Kidney (tissue), 14 donors: ENCODE results near the gene C1GALT1. TPM values are rescaled to one million over a fixed set of nuclear protein-coding genes. Genes with fewer than 3 reads are reported as not detected.
"Not testable (repeated sequence)": the region's sequence is repeated elsewhere in the genome, so short reads cannot be mapped to it uniquely, and the experiment has no call there.

Experiments used
- DNase-seq, 5 donors: peaks; one replicate each; pipeline ENCODE4 v3.0.0-alpha.2; 2013 to 2020
- FAIRE-seq: peaks from 2 replicates; lab custom pipeline; 2012; peaks lifted over from hg19 to GRCh38; lab: Jason Lieb, UNC
- H3K27ac ChIP-seq, 2 donors: one replicate each; pipeline ENCODE4 v1.7.0; 2013; ENCODE audit warnings: low read depth in 2 of 2, low read length in 2 of 2, inconsistent platforms in 1 of 2
- H3K27me3 ChIP-seq: one replicate; pipeline ENCODE4 v1.7.1; 2013; ENCODE audit warnings: low read length, inconsistent platforms; ENCODE audit not compliant: control insufficient read depth, insufficient read depth
- H3K36me3 ChIP-seq, 3 donors: one replicate each; pipeline versions ENCODE4 v1.7.0 to v1.7.1; 2013; ENCODE audit warnings: low read length in 3 of 3, control low read depth in 1 of 3, inconsistent platforms in 1 of 3; ENCODE audit not compliant: insufficient read depth in 3 of 3, control insufficient read depth in 2 of 3
- H3K4me1 ChIP-seq, 3 donors: one replicate each; pipeline versions ENCODE4 v1.7.0 to v1.7.1; 2013; ENCODE audit warnings: low read length in 3 of 3, inconsistent platforms in 1 of 3, low read depth in 1 of 3; ENCODE audit not compliant: control insufficient read depth in 2 of 3, insufficient read depth in 2 of 3
- H3K4me3 ChIP-seq, 3 donors: one replicate each; pipeline versions ENCODE4 v1.7.0 to v1.8.1; 2013; ENCODE audit warnings: low read length in 3 of 3, control low read depth in 1 of 3, inconsistent platforms in 1 of 3
- H3K9ac ChIP-seq, 3 donors: one replicate each; pipeline versions ENCODE4 v1.7.0 to v1.7.1; 2013; ENCODE audit warnings: low read length in 3 of 3, control low read depth in 1 of 3, inconsistent platforms in 1 of 3
- H3K9me3 ChIP-seq, 3 donors: one replicate each; pipeline versions ENCODE4 v1.7.0 to v1.7.1; 2013; ENCODE audit warnings: low read length in 3 of 3, control low read depth in 1 of 3, inconsistent platforms in 1 of 3; ENCODE audit not compliant: control insufficient read depth in 2 of 3, insufficient read depth in 1 of 3
- CTCF ChIP-seq: IDR thresholded peaks from 3 replicates; pipeline ENCODE4 v1.5.1; 2012; ENCODE audit warnings: mild to moderate bottlenecking, moderate library complexity, borderline replicate concordance; ENCODE audit not compliant: insufficient read depth; ENCODE audit errors: extremely low read depth
- intact Hi-C: fragments of 100-400 bp; cut with DNase I; formaldehyde crosslinking; loops from one replicate; pipeline ENCODE4 v1.11.1; 2022
- polyA plus RNA-seq: library from polyadenylated mRNA; stranded (reverse); fragments of 350-450 nt; fragmentation: Illumina TruSeq; extraction: RNeasy Lipid Tissue Mini Kit (QIAGEN cat#74804); gene quantifications from one replicate; pipeline ENCODE4 v1.2.3, GENCODE V29; 2014; ENCODE audit warnings: low read depth, low replicate concordance; ENCODE audit not compliant: insufficient read depth
- total RNA-seq: library from RNA; stranded (reverse); fragmentation: NEBNext Ultra II Directional; extraction: Animal tissue kit (Norgen Biotek cat#: 25700); gene quantifications from one replicate; pipeline ENCODE4 v1.2.1, GENCODE V29; 2021
- donor health status: control.
- donor health status: control.
- donor health status: control.
- donor health status: control.
- donor health status: control.
- donor health status: DM: yes; HTN: yes; CAD: no.
- donor health status: Normal renal cell carcinoma (clear cell type).

Gene C1GALT1
- total and polyA plus RNA-seq, 2 donors from 2014 or later: 16.0 to 43.0 TPM

GRCh38 chr7:7151865-7152264, 30.5 kb upstream of the C1GALT1 start:
- no peak for TF ChIP-seq CTCF
- DNase-seq (no peak), FAIRE-seq (no peak)
- H3K36me3 ChIP-seq: no peaks in the 10 kb centered on the region
- intact Hi-C loops: no loop called here
- no peaks in the 10 kb centered on the region for H3K27me3 ChIP-seq
- no peak overlapping the region for H3K27ac ChIP-seq
- H3K4me3 ChIP-seq: no peak overlapping the region
- H3K9me3 ChIP-seq: no peaks in the 10 kb centered on the region
- H3K9ac ChIP-seq: no peak overlapping the region
- no peaks in the 10 kb centered on the region for H3K4me1 ChIP-seq

DNA sequence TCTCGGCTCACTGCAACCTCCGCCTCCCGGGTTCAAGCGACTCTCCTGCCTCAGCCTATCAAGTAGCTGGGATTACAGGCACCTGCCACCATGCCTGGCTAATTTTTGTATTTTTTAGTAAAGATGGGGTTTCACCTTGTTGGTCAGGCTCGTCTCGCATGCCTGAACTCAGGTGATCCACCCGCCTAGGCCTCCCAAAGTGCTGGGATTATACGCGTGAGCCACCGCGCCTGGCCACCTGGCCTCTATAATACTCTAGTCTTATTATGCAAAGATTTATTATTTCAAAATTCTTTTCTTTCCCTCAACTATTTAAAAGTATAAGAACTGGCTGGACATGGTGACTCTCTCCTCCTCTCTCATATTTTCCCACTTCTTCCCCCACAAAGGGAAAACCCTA, 30.0 kb upstream of the C1GALT1 start:
- H3K27me3 ChIP-seq: no peaks in the 10 kb centered on the region
- H3K4me1 ChIP-seq: no peaks in the 10 kb centered on the region
- intact Hi-C loops: no loop called here
- no peak overlapping the region for H3K9ac ChIP-seq
- no peaks in the 10 kb centered on the region for H3K36me3 ChIP-seq
- TF ChIP-seq CTCF: no peak
- no peak overlapping the region for H3K4me3 ChIP-seq
- no peak for DNase-seq
- no peak for FAIRE-seq
- no peak overlapping the region for H3K27ac ChIP-seq
- H3K9me3 ChIP-seq: no peaks in the 10 kb centered on the region

GRCh38 chr7:7154355-7154754, 28.0 kb upstream of the C1GALT1 start:
- not testable (repeated sequence) for H3K9me3 ChIP-seq

GRCh38 chr7:7156663-7157062, 25.7 kb upstream of the C1GALT1 start:
- Histone ChIP-seq H3K27ac (no peak overlapping the region), H3K4me1 (no peaks in the 10 kb centered on the region), H3K36me3 (no peaks in the 10 kb centered on the region), H3K4me3 (no peak overlapping the region), H3K9ac (no peak overlapping the region), H3K9me3 (no peaks in the 10 kb centered on the region), H3K27me3 (no peaks in the 10 kb centered on the region)
- intact Hi-C loops: no loop called here
- FAIRE-seq (no peak), DNase-seq (no peak)
- no peak for TF ChIP-seq CTCF

More at GRCh38 chr7:7154355-7154754, 28.0 kb upstream of the C1GALT1 start:
- H3K4me3 ChIP-seq, H3K4me1 ChIP-seq, H3K9ac ChIP-seq, H3K27ac ChIP-seq, DNase-seq, H3K36me3 ChIP-seq, FAIRE-seq, intact Hi-C loops, H3K27me3 ChIP-seq: not testable (repeated sequence)
